AG09309 (cell line): Measurements from ENCODE around the gene GPN1.
"Not testable (repeated sequence)": the region's sequence is repeated elsewhere in the genome, so short reads cannot be mapped to it uniquely, and the experiment has no call there.

Experiments used
- DNase-seq: peaks from one replicate; pipeline ENCODE4 v3.0.0-alpha.2; 2010; ENCODE audit warnings: low read depth
- H3K4me3 ChIP-seq: 2 replicates; pipeline ENCODE4 v1.5.1; 2011; ENCODE audit warnings: mild to moderate bottlenecking, low read depth, low read length, moderate library complexity; ENCODE audit not compliant: control insufficient read depth
- TF ChIP-seq, protein P1 (sequence below): IDR thresholded peaks from 2 replicates; pipeline ENCODE4 v1.5.1; 2011; ENCODE audit warnings: mild to moderate bottlenecking, low read depth, low read length, inconsistent platforms; ENCODE audit not compliant: insufficient read depth, control insufficient read depth; ENCODE audit errors: missing control alignments

Gene GPN1

DNA sequence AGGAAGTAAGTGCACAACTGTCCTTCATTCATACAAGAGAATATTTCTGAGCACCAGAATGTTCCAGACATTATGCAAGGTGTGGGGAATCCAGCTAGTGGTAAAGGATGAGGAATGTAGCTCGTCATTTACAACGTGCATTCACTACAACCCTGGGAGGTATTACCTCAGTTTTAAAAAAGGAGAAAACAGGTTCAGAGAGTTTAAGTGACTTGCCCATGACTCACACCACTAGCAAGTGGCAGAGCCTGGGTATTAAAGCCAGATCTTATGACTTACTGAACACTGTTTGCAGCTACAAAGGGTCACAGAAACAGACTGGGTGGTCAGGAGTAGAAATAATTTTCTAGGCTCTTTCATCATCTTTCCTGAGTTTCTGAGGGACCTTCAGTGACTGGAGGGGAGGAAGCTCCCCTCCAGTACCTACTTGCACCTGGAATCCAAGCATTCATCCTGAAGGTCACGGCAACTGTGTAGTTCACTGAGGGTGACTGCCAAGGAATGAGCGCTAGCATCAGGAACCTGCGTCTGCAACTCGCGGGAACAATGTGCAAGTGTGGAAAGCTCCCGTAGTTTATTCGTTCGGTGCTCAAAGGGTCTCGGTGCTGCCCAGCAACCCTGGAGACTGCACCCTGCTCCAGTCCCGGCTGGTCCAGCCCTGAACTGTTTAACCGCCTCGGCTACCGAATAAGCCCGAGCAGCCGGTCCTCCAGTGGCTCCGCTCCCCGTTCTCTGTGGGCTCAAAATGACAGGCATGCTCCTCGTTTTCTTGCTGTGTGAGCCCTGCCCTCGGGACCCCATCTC is 685 bp upstream of the GPN1 start:
- TF ChIP-seq, protein P1, sequence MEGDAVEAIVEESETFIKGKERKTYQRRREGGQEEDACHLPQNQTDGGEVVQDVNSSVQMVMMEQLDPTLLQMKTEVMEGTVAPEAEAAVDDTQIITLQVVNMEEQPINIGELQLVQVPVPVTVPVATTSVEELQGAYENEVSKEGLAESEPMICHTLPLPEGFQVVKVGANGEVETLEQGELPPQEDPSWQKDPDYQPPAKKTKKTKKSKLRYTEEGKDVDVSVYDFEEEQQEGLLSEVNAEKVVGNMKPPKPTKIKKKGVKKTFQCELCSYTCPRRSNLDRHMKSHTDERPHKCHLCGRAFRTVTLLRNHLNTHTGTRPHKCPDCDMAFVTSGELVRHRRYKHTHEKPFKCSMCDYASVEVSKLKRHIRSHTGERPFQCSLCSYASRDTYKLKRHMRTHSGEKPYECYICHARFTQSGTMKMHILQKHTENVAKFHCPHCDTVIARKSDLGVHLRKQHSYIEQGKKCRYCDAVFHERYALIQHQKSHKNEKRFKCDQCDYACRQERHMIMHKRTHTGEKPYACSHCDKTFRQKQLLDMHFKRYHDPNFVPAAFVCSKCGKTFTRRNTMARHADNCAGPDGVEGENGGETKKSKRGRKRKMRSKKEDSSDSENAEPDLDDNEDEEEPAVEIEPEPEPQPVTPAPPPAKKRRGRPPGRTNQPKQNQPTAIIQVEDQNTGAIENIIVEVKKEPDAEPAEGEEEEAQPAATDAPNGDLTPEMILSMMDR: no peak
- peak overlapping the region; percentile 70 for H3K4me3 ChIP-seq
- DNase-seq: peak; percentile 69

DNA sequence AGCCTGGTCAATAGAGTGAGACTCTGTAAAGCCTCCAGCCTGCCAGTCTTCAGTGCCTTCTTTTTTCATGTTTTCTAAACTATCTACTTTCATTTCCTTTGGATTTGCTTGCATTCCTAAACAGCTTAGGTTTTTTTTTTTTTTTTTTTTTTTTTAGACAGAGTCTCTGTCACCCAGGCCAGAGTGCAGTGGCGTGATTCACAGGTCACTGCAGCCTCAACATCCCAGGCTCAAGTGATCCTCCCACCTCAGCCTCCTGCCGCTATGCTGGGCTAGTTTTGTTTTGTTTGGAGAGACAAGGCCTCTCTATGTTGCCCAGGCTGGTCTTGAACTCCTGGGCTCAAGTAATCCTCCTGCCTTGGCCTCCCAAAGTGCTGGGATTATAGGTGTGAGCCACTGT is 1.4 kb downstream of the GPN1 start:
- H3K4me3 ChIP-seq, DNase-seq: not testable (repeated sequence)

DNA sequence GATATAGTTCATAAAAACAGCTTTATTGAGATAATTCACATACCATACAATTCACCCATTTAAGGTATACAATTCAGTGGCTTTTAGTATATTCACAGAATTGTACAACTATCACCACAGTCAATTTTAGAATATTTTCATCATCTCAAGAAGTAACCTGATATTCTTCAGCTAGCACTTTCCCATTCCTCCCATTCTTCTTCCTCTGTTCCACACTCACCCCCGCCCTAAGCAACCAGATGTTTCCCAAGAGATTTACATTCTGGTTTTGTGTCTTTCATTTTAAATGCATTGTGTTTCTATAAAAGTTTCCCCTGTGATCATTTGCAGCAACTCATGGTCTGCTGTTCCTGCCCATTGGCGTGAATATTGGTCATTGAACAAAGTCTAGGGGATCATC is 5.4 kb downstream of the GPN1 start:
- DNase-seq: no peak
- TF ChIP-seq, protein P1: no peak
- no peak overlapping the region for H3K4me3 ChIP-seq

DNA sequence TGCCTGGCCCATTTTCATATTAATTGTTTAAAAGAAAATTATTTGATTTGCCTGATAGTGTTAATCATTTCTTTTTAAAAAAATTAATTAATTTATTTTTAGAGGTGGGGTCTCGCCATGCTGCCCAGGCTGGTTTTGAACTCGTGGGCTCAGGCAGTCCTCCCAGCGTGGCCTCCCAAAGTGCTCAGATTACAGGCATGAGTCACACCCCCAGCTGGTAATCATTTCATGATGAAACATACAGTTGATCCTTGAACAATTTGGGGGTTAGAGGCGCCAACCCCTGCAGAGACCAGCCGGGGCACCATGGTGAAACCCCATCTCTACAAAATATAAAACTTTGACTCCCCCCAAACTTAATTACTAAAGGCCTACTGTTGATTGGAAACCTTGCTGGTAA is 7.9 kb downstream of the GPN1 start:
- no peak overlapping the region for H3K4me3 ChIP-seq
- DNase-seq: no peak
- TF ChIP-seq, protein P1: no peak

DNA sequence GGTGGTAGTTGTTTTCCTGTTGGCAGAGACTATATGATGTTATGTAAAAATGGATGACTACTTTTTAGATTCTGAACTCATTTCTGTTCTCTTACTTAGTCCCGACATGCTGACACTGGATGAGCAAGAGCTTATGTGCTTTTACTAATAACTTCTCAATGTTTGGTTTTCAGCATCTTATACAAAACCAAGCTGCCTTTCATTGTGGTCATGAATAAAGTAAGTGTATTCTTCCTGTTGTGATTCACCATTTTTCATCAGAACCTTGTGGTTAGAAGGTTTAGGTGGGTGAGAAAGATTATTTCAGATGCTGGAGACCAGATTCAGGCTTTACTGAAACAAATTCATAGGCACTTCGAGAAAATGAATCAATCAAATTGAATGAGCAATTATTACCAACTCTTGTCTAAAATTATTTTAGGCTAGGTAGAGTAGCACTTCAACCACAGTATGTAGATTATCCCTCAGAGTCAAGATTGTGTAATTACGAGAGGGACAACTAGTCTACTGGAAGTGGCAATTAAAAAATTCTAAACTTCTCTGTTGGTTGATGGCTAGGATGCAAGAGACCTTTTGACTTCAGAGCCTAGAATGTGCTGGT is 9.3 kb downstream of the GPN1 start:
- TF ChIP-seq, protein P1: no peak
- DNase-seq: peak; percentile 55
- H3K4me3 ChIP-seq: no peak overlapping the region

DNA sequence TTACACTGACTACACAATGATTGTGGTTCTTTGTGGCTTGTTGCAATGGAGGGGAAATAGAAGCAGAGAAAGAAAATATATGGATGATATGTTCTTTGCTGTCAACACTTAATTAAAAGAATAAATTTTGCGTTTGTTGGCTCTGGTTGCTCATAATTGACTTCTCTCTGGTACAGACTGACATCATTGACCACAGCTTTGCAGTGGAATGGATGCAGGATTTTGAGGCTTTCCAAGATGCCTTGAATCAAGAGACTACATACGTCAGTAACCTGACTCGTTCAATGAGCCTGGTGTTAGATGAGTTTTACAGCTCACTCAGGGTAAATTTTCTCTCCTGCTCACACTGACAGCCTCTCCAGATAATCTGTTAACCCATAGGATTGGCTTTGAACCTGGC is 9.9 kb downstream of the GPN1 start:
- DNase-seq: no peak
- no peak overlapping the region for H3K4me3 ChIP-seq
- TF ChIP-seq, protein P1: no peak

DNA sequence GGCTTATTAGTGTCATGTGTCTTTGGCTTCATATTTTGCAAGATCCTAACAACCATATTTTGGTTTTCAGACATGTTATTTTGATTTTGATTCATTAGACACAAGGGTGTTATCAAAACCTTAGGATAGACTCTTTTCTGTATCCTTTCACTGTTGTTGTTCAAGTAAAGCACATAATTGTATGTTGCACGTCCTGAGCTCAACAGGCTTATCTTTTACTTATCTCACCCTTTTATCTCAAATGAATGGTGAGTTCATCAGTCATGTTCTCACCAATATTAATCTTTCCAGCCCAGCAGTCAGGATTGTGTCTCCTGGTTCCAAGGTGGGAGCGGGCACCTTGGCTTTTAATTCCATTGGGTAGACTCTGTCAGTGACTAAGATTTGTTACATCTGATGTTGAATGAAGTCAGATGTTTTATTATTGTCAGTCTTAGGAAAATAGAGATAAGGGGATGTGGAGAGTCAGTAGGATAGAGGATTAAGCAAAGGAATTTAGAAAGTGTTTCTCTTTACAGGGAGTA is 11.9 kb downstream of the GPN1 start:
- TF ChIP-seq, protein P1: no peak
- no peak overlapping the region for H3K4me3 ChIP-seq

More for the DNA sequence above, 11.9 kb downstream of the GPN1 start:
- DNase-seq: no peak
